ENCODE measurements around the gene TAS1R3.

- no peak for TF ChIP-seq EZH2 (IDR thresholded peaks at IDR 0.05; ENCODE audit: insufficient read depth, low read length)
- TF ChIP-seq, protein P1, sequence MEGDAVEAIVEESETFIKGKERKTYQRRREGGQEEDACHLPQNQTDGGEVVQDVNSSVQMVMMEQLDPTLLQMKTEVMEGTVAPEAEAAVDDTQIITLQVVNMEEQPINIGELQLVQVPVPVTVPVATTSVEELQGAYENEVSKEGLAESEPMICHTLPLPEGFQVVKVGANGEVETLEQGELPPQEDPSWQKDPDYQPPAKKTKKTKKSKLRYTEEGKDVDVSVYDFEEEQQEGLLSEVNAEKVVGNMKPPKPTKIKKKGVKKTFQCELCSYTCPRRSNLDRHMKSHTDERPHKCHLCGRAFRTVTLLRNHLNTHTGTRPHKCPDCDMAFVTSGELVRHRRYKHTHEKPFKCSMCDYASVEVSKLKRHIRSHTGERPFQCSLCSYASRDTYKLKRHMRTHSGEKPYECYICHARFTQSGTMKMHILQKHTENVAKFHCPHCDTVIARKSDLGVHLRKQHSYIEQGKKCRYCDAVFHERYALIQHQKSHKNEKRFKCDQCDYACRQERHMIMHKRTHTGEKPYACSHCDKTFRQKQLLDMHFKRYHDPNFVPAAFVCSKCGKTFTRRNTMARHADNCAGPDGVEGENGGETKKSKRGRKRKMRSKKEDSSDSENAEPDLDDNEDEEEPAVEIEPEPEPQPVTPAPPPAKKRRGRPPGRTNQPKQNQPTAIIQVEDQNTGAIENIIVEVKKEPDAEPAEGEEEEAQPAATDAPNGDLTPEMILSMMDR (IDR thresholded peaks at IDR 0.05; ENCODE audit: insufficient read depth, low read depth, low read length), result no peak
Observed at GRCh38 chr1:1360506-1361169, 29.6 kb downstream of the TAS1R3 start.

All from astrocyte (in vitro differentiated cells and primary cell).